HEK293 (cell line): Measurements from ENCODE around the gene SLC25A1.

ENCODE experiments used
- CTCF ChIA-PET: fragments of 350-600 bp; formaldehyde crosslinking; extraction: SDS; loops from one replicate; lab custom pipeline; 2021; ENCODE audit warnings: antibody characterized with exemption; lab: Yijun Ruan, JAX
- POLR2A ChIA-PET: fragments of 300-600 bp; formaldehyde crosslinking; extraction: SDS; loops from one replicate; lab custom pipeline; 2020; ENCODE audit warnings: antibody characterized with exemption, inconsistent platforms; lab: Yijun Ruan, JAX
- H3K27ac ChIP-seq: fragments of 200-500 bp; sonication (Bioruptor generic); 2 replicates; pipeline ENCODE4 v1.5.1; 2014; ENCODE audit warnings: low read depth, low read length, control low read depth, inconsistent platforms; ENCODE audit errors: extremely low read depth
- H3K36me3 ChIP-seq, 2 experiments: fragments of 200-500 bp in 1 of 2; sonication (Bioruptor generic) in 1 of 2; 1 replicate in 1 of 2; 2 replicates in 1 of 2; pipeline ENCODE4 v1.5.1; 2014 to 2017; ENCODE audit warnings: inconsistent platforms in 2 of 2, low read length in 2 of 2; ENCODE audit not compliant: control insufficient read depth in 2 of 2, insufficient read depth in 1 of 2
- H3K4me1 ChIP-seq: fragments of 200-500 bp; sonication (Bioruptor generic); 2 replicates; pipeline ENCODE4 v1.5.1; 2014; ENCODE audit warnings: mild to moderate bottlenecking, low read length, inconsistent platforms; ENCODE audit not compliant: control insufficient read depth, insufficient read depth
- H3K4me3 ChIP-seq: 2 replicates; pipeline ENCODE4 v1.5.1; 2011; ENCODE audit warnings: low read depth, mild to moderate bottlenecking, control low read depth, low read length, moderate library complexity
- H3K9me3 ChIP-seq: fragments of 200-500 bp; sonication (Bioruptor generic); 2 replicates; pipeline ENCODE4 v1.5.1; 2014; ENCODE audit warnings: low read depth, low read length, inconsistent platforms; ENCODE audit not compliant: control insufficient read depth, insufficient read depth
- BCL11A ChIP-seq: fragments of 450-650 bp; formaldehyde crosslinking; IDR thresholded peaks from 2 replicates; pipeline ENCODE4 v1.5.1; 2016; ENCODE audit warnings: low read depth, missing biosample characterization, missing genetic modification characterization
- KLF7 ChIP-seq: fragments of 450-650 bp; formaldehyde crosslinking; IDR thresholded peaks from 2 replicates; pipeline ENCODE4 v1.5.1; 2016; ENCODE audit warnings: missing biosample characterization, missing genetic modification characterization, borderline replicate concordance
- KLF9 ChIP-seq: fragments of 450-650 bp; formaldehyde crosslinking; IDR thresholded peaks from 2 replicates; pipeline ENCODE4 v1.5.1; 2016; ENCODE audit warnings: missing biosample characterization, missing genetic modification characterization, low read depth
- SCRT1 ChIP-seq: fragments of 450-650 bp; formaldehyde crosslinking; IDR thresholded peaks from 2 replicates; pipeline ENCODE4 v1.5.1; 2016; ENCODE audit warnings: missing biosample characterization, missing genetic modification characterization, borderline replicate concordance
- ZBTB10 ChIP-seq: fragments of 450-650 bp; formaldehyde crosslinking; IDR thresholded peaks from 2 replicates; pipeline ENCODE4 v1.5.1; 2016; ENCODE audit warnings: missing biosample characterization, missing genetic modification characterization
- ZBTB44 ChIP-seq: fragments of 450-650 bp; IDR thresholded peaks from 2 replicates; pipeline ENCODE4 v1.5.1; 2018; ENCODE audit warnings: missing biosample characterization, mild to moderate bottlenecking, missing genetic modification characterization
- ZBTB48 ChIP-seq: fragments of 450-650 bp; formaldehyde crosslinking; IDR thresholded peaks from 2 replicates; pipeline ENCODE4 v1.5.1; 2016; ENCODE audit warnings: missing biosample characterization, missing genetic modification characterization
- ZEB2 ChIP-seq: fragments of 450-650 bp; formaldehyde crosslinking; IDR thresholded peaks from 2 replicates; pipeline ENCODE4 v1.5.1; 2016; ENCODE audit warnings: missing biosample characterization, missing genetic modification characterization
- ZNF18 ChIP-seq: fragments of 450-650 bp; formaldehyde crosslinking; IDR thresholded peaks from 2 replicates; pipeline ENCODE4 v1.5.1; 2016; ENCODE audit warnings: missing biosample characterization, missing genetic modification characterization
- ZNF221 ChIP-seq: fragments of 450-650 bp; formaldehyde crosslinking; IDR thresholded peaks from 2 replicates; pipeline ENCODE4 v1.5.1; 2017; ENCODE audit warnings: missing biosample characterization, missing genetic modification characterization, borderline replicate concordance
- ZNF223 ChIP-seq: fragments of 450-650 bp; formaldehyde crosslinking; IDR thresholded peaks from 2 replicates; pipeline ENCODE4 v1.5.1; 2016; ENCODE audit warnings: missing biosample characterization, missing genetic modification characterization
- ZNF280C ChIP-seq: fragments of 450-650 bp; formaldehyde crosslinking; IDR thresholded peaks from 2 replicates; pipeline ENCODE4 v1.5.1; 2016; ENCODE audit warnings: missing biosample characterization, missing genetic modification characterization
- ZNF280D ChIP-seq: fragments of 450-650 bp; formaldehyde crosslinking; IDR thresholded peaks from 2 replicates; pipeline ENCODE4 v1.5.1; 2016; ENCODE audit warnings: missing biosample characterization, missing genetic modification characterization
- ZNF292 ChIP-seq: fragments of 450-650 bp; formaldehyde crosslinking; IDR thresholded peaks from 2 replicates; pipeline ENCODE4 v1.5.1; 2016; ENCODE audit warnings: low read depth, missing biosample characterization, missing genetic modification characterization, borderline replicate concordance
- ZNF394 ChIP-seq: fragments of 450-650 bp; formaldehyde crosslinking; IDR thresholded peaks from 2 replicates; pipeline ENCODE4 v1.5.1; 2016; ENCODE audit warnings: missing biosample characterization, missing genetic modification characterization, mild to moderate bottlenecking, moderate library complexity, borderline replicate concordance
- ZNF555 ChIP-seq: fragments of 450-650 bp; formaldehyde crosslinking; conservative IDR thresholded peaks from 2 replicates; pipeline ENCODE4 v1.5.1; 2017; ENCODE audit warnings: missing biosample characterization, mild to moderate bottlenecking, missing genetic modification characterization, inconsistent platforms
- ZNF701 ChIP-seq: fragments of 450-650 bp; formaldehyde crosslinking; IDR thresholded peaks from 2 replicates; pipeline ENCODE4 v1.5.1; 2016; ENCODE audit warnings: missing biosample characterization, missing genetic modification characterization
- ZNF768 ChIP-seq: fragments of 450-650 bp; formaldehyde crosslinking; IDR thresholded peaks from 2 replicates; pipeline ENCODE4 v1.5.1; 2018; ENCODE audit warnings: missing biosample characterization, mild to moderate bottlenecking, missing genetic modification characterization

SLC25A1 gene

GRCh38 chr22:19139974-19140373 lies 38.6 kb downstream of the SLC25A1 start:
- peaks cover 15 to 75% of the 10 kb centered on the region in 2 experiments; a peak in 2 of 3 replicates for H3K36me3 ChIP-seq

GRCh38 chr22:19139001-19139356 lies 39.6 kb downstream of the SLC25A1 start:
- no peaks in the 10 kb centered on the region for H3K9me3 ChIP-seq
- CTCF ChIA-PET, result interaction anchor here (0.6 to 1.0 kb wide), 4 partner anchors 17 to 1600 kb away, joined by 3 to 4 read pairs (median 4); partner anchors contain the start of gene DGCR2
- peaks cover 15 to 85% of the 10 kb centered on the region in 2 experiments; a peak in 2 of 3 replicates for H3K36me3 ChIP-seq
- no peak overlapping the region for H3K27ac ChIP-seq
- no peak overlapping the region for H3K4me3 ChIP-seq
- no peaks in the 10 kb centered on the region for H3K4me1 ChIP-seq
- POLR2A ChIA-PET, result interaction anchor here (1.0 to 1.1 kb wide), 2 partner anchors 36 to 49 kb away, joined by 3 read pairs; no protein-coding TSS in a partner anchor
- TF ChIP-seq ZNF701 (tag by site-specific recombination), result no peak
- TF ChIP-seq ZNF280C (tag by site-specific recombination), result no peak
- TF ChIP-seq SCRT1 (tag by site-specific recombination), result no peak
- TF ChIP-seq BCL11A, result no peak
- no peak for TF ChIP-seq ZNF555 (tag by site-specific recombination)
- TF ChIP-seq ZNF221, result no peak
- TF ChIP-seq ZEB2 (tag by site-specific recombination), result no peak
- no peak for TF ChIP-seq ZNF768
- TF ChIP-seq ZNF18 (tag by site-specific recombination), result no peak
- no peak for TF ChIP-seq ZNF292 (tag by site-specific recombination)
- no peak for TF ChIP-seq KLF9 (tag by site-specific recombination)
- TF ChIP-seq ZBTB48 (tag by site-specific recombination), result no peak
- no peak for TF ChIP-seq ZBTB44 (tag by site-specific recombination)

More at GRCh38 chr22:19139974-19140373, 38.6 kb downstream of the SLC25A1 start:
- Histone ChIP-seq H3K9me3 (no peaks in the 10 kb centered on the region), H3K4me1 (no peaks in the 10 kb centered on the region), H3K4me3 (no peak overlapping the region), H3K27ac (no peak overlapping the region)
- TF ChIP-seq ZNF768, result no peak
- no peak for TF ChIP-seq ZNF292 (tag by site-specific recombination)
- TF ChIP-seq ZBTB10, result no peak
- no peak for TF ChIP-seq ZNF394 (tag by site-specific recombination)
- no peak for TF ChIP-seq ZNF280D
- TF ChIP-seq ZNF223 (tag by site-specific recombination), result no peak
- no peak for TF ChIP-seq KLF7 (tag by site-specific recombination)
- POLR2A ChIA-PET, result no interaction called here
- CTCF ChIA-PET, result no interaction called here
